DOHH2 (cell line): Measurements from ENCODE around the gene FAM174B.

ENCODE experiments used
- H3F3A ChIP-seq: fragments of 200-600 bp; sonication (generic), shearing (Covaris generic); 2 replicates; pipeline ENCODE4 v1.6.0; 2016; ENCODE audit warnings: antibody characterized with exemption, mild to moderate bottlenecking; ENCODE audit not compliant: control insufficient read depth, insufficient read depth
- H3K27ac ChIP-seq: fragments of 200-600 bp; sonication (generic); 2 replicates; pipeline ENCODE4 v1.5.1; 2014; ENCODE audit warnings: low read depth, mild to moderate bottlenecking, low read length, moderate library complexity
- H3K27me3 ChIP-seq: fragments of 200-600 bp; sonication (generic); 2 replicates; pipeline ENCODE4 v1.6.1; 2014; ENCODE audit warnings: mild to moderate bottlenecking, low read length, mixed read lengths; ENCODE audit not compliant: control insufficient read depth
- H3K36me3 ChIP-seq: fragments of 200-600 bp; sonication (generic); 2 replicates; pipeline ENCODE4 v1.6.1; 2014; ENCODE audit warnings: mild to moderate bottlenecking, low read length, moderate library complexity, mixed read lengths; ENCODE audit not compliant: control insufficient read depth
- H3K4me1 ChIP-seq: fragments of 200-600 bp; sonication (generic); 2 replicates; pipeline ENCODE4 v1.6.1; 2014; ENCODE audit warnings: mild to moderate bottlenecking, low read length, mixed read lengths; ENCODE audit not compliant: control insufficient read depth
- H3K4me2 ChIP-seq: fragments of 200-600 bp; sonication (generic); 2 replicates; pipeline ENCODE4 v1.6.0; 2014; ENCODE audit warnings: mild to moderate bottlenecking, low read length, moderate library complexity
- H3K4me3 ChIP-seq: fragments of 200-600 bp; sonication (generic); 2 replicates; pipeline ENCODE4 v1.5.1; 2014; ENCODE audit warnings: mild to moderate bottlenecking, low read length, mixed read lengths
- H3K79me2 ChIP-seq: fragments of 200-600 bp; sonication (generic); 2 replicates; pipeline ENCODE4 v1.6.1; 2014; ENCODE audit warnings: mild to moderate bottlenecking, low read length, mixed read lengths; ENCODE audit not compliant: control insufficient read depth
- H3K9me2 ChIP-seq: fragments of 200-600 bp; sonication (generic); replicated peaks from 2 replicates; pipeline ENCODE4 v1.6.1; 2014; ENCODE audit warnings: mild to moderate bottlenecking, low read length, mixed read lengths; ENCODE audit not compliant: control insufficient read depth
- H3K9me3 ChIP-seq: fragments of 200-600 bp; sonication (generic); 2 replicates; pipeline ENCODE4 v1.6.1; 2014; ENCODE audit warnings: antibody characterized with exemption, low read length, mixed read lengths; ENCODE audit not compliant: control insufficient read depth, insufficient read depth
- H4K20me1 ChIP-seq: fragments of 200-600 bp; sonication (generic); 2 replicates; pipeline ENCODE4 v1.6.0; 2014; ENCODE audit warnings: low read depth, mild to moderate bottlenecking, antibody characterized with exemption, low read length, moderate library complexity; ENCODE audit not compliant: control insufficient read depth, insufficient read depth
- EZH2phosphoT487 ChIP-seq: fragments of 200-600 bp; sonication (generic); IDR thresholded peaks from 2 replicates; pipeline ENCODE4 v1.6.1; 2017; ENCODE audit warnings: borderline replicate concordance, mild to moderate bottlenecking, antibody characterized with exemption, low read length, moderate library complexity, mixed read lengths
- TF ChIP-seq, protein P1 (sequence below): fragments of 200-600 bp; sonication (generic); IDR thresholded peaks from one replicate; pipeline ENCODE4 v1.5.1; 2014; ENCODE audit warnings: antibody characterized with exemption, mild to moderate bottlenecking, low read depth, low read length; ENCODE audit not compliant: poor library complexity, severe bottlenecking

The FAM174B gene

DNA sequence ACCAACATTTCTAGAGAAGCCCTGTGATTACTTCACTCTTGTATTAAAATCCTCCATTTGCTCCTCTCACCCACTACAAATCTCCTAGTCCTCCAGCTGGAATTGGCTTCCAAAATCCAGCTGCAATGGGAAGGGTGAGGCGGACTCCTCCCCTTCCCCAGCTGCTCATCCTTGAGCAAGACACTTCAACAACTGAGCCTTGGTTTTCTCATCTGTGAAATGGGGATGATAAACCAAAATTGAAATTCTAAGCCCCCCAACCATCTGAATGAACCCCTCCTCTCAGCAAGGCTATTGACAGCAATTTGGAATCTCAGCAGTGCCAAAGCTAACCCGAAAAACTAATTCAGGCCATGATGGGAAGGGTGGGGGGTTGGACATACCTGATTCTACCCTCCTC is 9.4 kb downstream of the FAM174B start:
- H3K27me3 ChIP-seq, result no peaks in the 10 kb centered on the region
- no peaks in the 10 kb centered on the region for H4K20me1 ChIP-seq
- H3K36me3 ChIP-seq, result no peaks in the 10 kb centered on the region
- no peak overlapping the region for H3K4me2 ChIP-seq
- no peak overlapping the region for H3K4me3 ChIP-seq
- H3K9me3 ChIP-seq, result peaks cover 8% of the 10 kb centered on the region; the same call in 1 of the 2 replicates
- no peak for TF ChIP-seq EZH2phosphoT487
- TF ChIP-seq, protein P1, sequence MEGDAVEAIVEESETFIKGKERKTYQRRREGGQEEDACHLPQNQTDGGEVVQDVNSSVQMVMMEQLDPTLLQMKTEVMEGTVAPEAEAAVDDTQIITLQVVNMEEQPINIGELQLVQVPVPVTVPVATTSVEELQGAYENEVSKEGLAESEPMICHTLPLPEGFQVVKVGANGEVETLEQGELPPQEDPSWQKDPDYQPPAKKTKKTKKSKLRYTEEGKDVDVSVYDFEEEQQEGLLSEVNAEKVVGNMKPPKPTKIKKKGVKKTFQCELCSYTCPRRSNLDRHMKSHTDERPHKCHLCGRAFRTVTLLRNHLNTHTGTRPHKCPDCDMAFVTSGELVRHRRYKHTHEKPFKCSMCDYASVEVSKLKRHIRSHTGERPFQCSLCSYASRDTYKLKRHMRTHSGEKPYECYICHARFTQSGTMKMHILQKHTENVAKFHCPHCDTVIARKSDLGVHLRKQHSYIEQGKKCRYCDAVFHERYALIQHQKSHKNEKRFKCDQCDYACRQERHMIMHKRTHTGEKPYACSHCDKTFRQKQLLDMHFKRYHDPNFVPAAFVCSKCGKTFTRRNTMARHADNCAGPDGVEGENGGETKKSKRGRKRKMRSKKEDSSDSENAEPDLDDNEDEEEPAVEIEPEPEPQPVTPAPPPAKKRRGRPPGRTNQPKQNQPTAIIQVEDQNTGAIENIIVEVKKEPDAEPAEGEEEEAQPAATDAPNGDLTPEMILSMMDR, result no peak
- H3K9me2 ChIP-seq, result no peaks in the 10 kb centered on the region
- no peak overlapping the region for H3K27ac ChIP-seq
- H3F3A ChIP-seq, result no peaks in the 10 kb centered on the region
- no peaks in the 10 kb centered on the region for H3K79me2 ChIP-seq
- no peaks in the 10 kb centered on the region for H3K4me1 ChIP-seq

DNA sequence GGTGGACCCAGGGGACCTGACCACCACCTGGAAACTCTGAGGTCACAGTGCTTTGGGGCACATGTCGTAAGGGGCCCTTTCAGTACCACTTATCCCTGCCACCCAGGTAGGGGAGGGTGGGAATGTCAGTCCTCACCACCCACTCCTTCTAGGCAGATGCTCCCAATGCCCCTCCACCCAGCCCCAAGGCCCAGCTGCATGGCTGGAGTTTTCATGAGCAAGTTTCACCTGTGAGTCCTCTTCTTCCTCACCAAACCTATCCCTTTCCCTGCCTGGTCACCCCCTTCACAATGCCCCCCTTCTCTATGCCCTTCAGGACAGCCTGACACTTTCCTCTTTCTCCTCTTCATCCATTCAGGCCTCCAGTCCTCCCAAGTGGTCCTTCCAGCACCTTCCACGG is 9.8 kb downstream of the FAM174B start:
- Histone ChIP-seq H3K9me2 (no peaks in the 10 kb centered on the region), H3K4me3 (no peak overlapping the region), H3K27ac (no peak overlapping the region), H3K9me3 (peaks cover 4% of the 10 kb centered on the region; the same call in 1 of the 2 replicates), H3K4me2 (no peak overlapping the region), H4K20me1 (no peaks in the 10 kb centered on the region), H3K27me3 (no peaks in the 10 kb centered on the region), H3F3A (no peaks in the 10 kb centered on the region), H3K4me1 (no peaks in the 10 kb centered on the region), H3K79me2 (no peaks in the 10 kb centered on the region), H3K36me3 (no peaks in the 10 kb centered on the region)
- no peak for TF ChIP-seq EZH2phosphoT487
- TF ChIP-seq, protein P1, result no peak

DNA sequence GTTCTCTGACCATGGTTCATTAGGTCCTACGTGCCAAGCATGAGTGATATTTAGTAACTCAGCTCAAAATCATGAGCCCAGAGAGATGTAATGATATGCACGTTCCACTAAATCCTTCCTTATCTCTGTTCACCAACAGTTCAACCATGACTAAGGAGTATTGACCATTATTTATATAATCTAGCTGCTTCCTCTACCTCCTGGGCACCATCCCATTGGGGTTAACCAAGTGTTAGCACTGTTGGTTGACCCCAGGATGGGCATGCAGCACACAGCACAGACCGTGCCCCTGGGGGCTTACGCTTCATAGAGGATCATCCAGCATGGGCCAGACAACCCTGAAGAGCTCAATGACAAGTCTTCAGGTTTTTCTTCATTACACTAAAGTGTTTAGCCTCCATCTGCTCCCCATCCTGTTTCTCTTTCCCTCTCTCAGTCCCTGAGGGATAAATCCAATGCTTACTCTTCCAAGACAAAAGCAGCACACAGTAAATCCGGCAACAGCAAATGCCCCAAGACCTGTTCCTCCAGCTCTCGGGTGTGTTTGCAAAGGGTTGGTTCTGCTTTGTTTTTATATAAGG is 10.4 kb downstream of the FAM174B start:
- no peaks in the 10 kb centered on the region for H4K20me1 ChIP-seq
- no peak overlapping the region for H3K27ac ChIP-seq
- H3K36me3 ChIP-seq, result no peaks in the 10 kb centered on the region
- TF ChIP-seq EZH2phosphoT487, result no peak
- TF ChIP-seq, protein P1, result no peak
- no peak overlapping the region for H3K4me2 ChIP-seq
- H3K4me1 ChIP-seq, result no peaks in the 10 kb centered on the region
- no peaks in the 10 kb centered on the region for H3F3A ChIP-seq
- H3K9me3 ChIP-seq, result no peaks in the 10 kb centered on the region
- no peaks in the 10 kb centered on the region for H3K79me2 ChIP-seq
- H3K4me3 ChIP-seq, result no peak overlapping the region
- no peaks in the 10 kb centered on the region for H3K27me3 ChIP-seq
- no peaks in the 10 kb centered on the region for H3K9me2 ChIP-seq
